Measurements from ENCODE around the gene SUMF1.

Gene SUMF1

DNA sequence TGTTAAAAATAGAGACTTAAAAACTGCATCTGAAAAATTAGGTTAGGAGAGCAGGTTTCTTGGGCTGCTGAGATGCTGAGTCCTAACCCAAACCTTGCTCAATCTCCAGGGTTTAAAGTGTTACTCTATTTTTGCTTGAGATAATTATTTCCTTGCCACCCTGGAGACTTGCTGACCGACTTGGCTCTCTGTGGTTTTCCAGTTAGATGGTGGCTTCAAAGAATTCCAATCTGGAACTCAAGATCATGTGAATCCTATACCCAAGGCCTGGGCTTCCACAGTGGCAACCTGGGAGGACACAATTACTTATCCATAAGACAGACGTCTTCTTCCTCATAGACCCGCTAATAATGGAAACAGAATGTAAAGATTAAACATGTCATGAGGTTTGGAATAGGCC lies 47.7 kb downstream of the SUMF1 start:
- H2BK12ac ChIP-seq (ENCODE audit: low read length) = no peak overlapping the region
- no peak overlapping the region for H3K9ac ChIP-seq (ENCODE audit: low read depth, low read length, poor library complexity)
- no peaks in the 10 kb centered on the region for H3K79me1 ChIP-seq (ENCODE audit: low read depth, low read length)
- H3K4me2 ChIP-seq (ENCODE audit: insufficient read depth, low read length, poor library complexity, severe bottlenecking) = no peak overlapping the region
- no peak overlapping the region for H2BK5ac ChIP-seq (ENCODE audit: low read length)
- DNase-seq (ENCODE audit: low spot score) = no peak
- no peak overlapping the region for H3K4me3 ChIP-seq (ENCODE audit: low read length in 2 of 2)
- H4K8ac ChIP-seq (ENCODE audit: low read depth, low read length) = no peak overlapping the region
- H3K9me3 ChIP-seq (replicated peaks in 1 of 2; ENCODE audit: control insufficient read depth in 2 of 2, insufficient read depth in 1 of 2, low read depth in 1 of 2, low read length in 2 of 2) = no peaks in the 10 kb centered on the region
- no peaks in the 10 kb centered on the region for H3K4me1 ChIP-seq (ENCODE audit: control insufficient read depth in 2 of 2, insufficient read depth in 1 of 2, low read depth in 1 of 2, low read length in 2 of 2)
- H3K36me3 ChIP-seq (replicated peaks in 1 of 2; ENCODE audit: control insufficient read depth in 2 of 2, insufficient read depth in 2 of 2, low read length in 2 of 2) = peaks cover 0 to 20% of the 10 kb centered on the region in 2 donors
- no peak overlapping the region for H3K4ac ChIP-seq (ENCODE audit: low read length)
- no CpG with 5 or more reads among the region's 3 CpGs for WGBS, 2 donors (ENCODE audit: extremely low coverage in 2 of 2, insufficient read length in 2 of 2, insufficient replicate concordance in 1 of 2)
- H2AFZ ChIP-seq (ENCODE audit: low read length) = no peak overlapping the region
- H2BK120ac ChIP-seq (ENCODE audit: low read depth, low read length) = no peak overlapping the region
- H2BK15ac ChIP-seq (ENCODE audit: low read length) = no peak overlapping the region
- no peak overlapping the region for H3K14ac ChIP-seq (ENCODE audit: low read length)
- H3K27me3 ChIP-seq (ENCODE audit: control insufficient read depth in 3 of 3, insufficient read depth in 3 of 3, low read depth in 1 of 3, low read length in 3 of 3) = no peaks in the 10 kb centered on the region
- H3K23ac ChIP-seq (ENCODE audit: low read depth, low read length, poor library complexity) = no peak overlapping the region
- H3K27ac ChIP-seq (replicated peaks; ENCODE audit: low read length) = no peak overlapping the region
- H2AK5ac ChIP-seq (ENCODE audit: low read depth, low read length) = no peak overlapping the region
- no peak overlapping the region for H3K18ac ChIP-seq (ENCODE audit: low read length)
- H4K91ac ChIP-seq (ENCODE audit: low read depth, low read length, poor library complexity) = no peak overlapping the region

DNA sequence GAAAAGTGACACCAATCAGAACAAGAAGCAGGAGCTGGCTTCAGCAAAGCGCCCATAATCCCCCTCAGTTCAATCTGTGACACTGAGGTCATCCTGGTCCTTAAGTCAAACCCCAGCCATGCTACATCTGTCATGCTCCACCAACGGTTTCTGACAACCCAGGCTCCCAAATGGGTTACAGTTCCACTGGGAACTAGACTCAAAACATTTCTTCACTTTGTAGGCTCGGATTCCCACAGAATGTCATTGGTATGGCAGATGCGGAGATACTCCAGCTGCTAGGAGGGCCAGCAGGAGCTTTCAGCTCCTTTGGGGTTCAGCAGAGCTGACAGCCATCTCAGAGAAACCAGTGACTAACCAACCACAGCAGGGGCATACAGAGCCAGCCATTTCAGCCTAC lies 48.9 kb downstream of the SUMF1 start:
- no peak overlapping the region for H2BK15ac ChIP-seq (ENCODE audit: low read length)
- H2BK120ac ChIP-seq (ENCODE audit: low read depth, low read length) = no peak overlapping the region
- H2AK5ac ChIP-seq (ENCODE audit: low read depth, low read length) = no peak overlapping the region
- no peak overlapping the region for H2BK12ac ChIP-seq (ENCODE audit: low read length)
- H4K91ac ChIP-seq (ENCODE audit: low read depth, low read length, poor library complexity) = no peak overlapping the region
- WGBS, 2 donors (ENCODE audit: extremely low coverage in 2 of 2, insufficient read length in 2 of 2, insufficient replicate concordance in 1 of 2) = no CpG with 5 or more reads among the region's 4 CpGs
- H4K8ac ChIP-seq (ENCODE audit: low read depth, low read length) = no peak overlapping the region
- H3K9ac ChIP-seq (ENCODE audit: low read depth, low read length, poor library complexity) = no peak overlapping the region
- no peaks in the 10 kb centered on the region for H3K79me1 ChIP-seq (ENCODE audit: low read depth, low read length)
- no peak overlapping the region for H3K18ac ChIP-seq (ENCODE audit: low read length)
- no peaks in the 10 kb centered on the region for H3K4me1 ChIP-seq (ENCODE audit: control insufficient read depth in 2 of 2, insufficient read depth in 1 of 2, low read depth in 1 of 2, low read length in 2 of 2)
- no peak overlapping the region for H2BK5ac ChIP-seq (ENCODE audit: low read length)
- H2AFZ ChIP-seq (ENCODE audit: low read length) = no peak overlapping the region
- H3K14ac ChIP-seq (ENCODE audit: low read length) = no peak overlapping the region
- no peak overlapping the region for H3K27ac ChIP-seq (replicated peaks; ENCODE audit: low read length)
- no peak overlapping the region for H3K4me3 ChIP-seq (ENCODE audit: low read length in 2 of 2)
- H3K36me3 ChIP-seq (replicated peaks in 1 of 2; ENCODE audit: control insufficient read depth in 2 of 2, insufficient read depth in 2 of 2, low read length in 2 of 2) = peaks cover 0 to 20% of the 10 kb centered on the region in 2 donors
- H3K9me3 ChIP-seq (replicated peaks in 1 of 2; ENCODE audit: control insufficient read depth in 2 of 2, insufficient read depth in 1 of 2, low read depth in 1 of 2, low read length in 2 of 2) = no peaks in the 10 kb centered on the region
- H3K27me3 ChIP-seq (ENCODE audit: control insufficient read depth in 3 of 3, insufficient read depth in 3 of 3, low read depth in 1 of 3, low read length in 3 of 3) = no peaks in the 10 kb centered on the region
- no peak overlapping the region for H3K4ac ChIP-seq (ENCODE audit: low read length)
- H3K4me2 ChIP-seq (ENCODE audit: insufficient read depth, low read length, poor library complexity, severe bottlenecking) = no peak overlapping the region
- no peak for DNase-seq (ENCODE audit: low spot score)
- H3K23ac ChIP-seq (ENCODE audit: low read depth, low read length, poor library complexity) = no peak overlapping the region

GRCh38 chr3:4417449-4417848 lies 49.6 kb downstream of the SUMF1 start:
- no CpG with 5 or more reads among the region's 1 CpG for WGBS, 2 donors (ENCODE audit: extremely low coverage in 2 of 2, insufficient read length in 2 of 2, insufficient replicate concordance in 1 of 2)
- Histone ChIP-seq H3K9ac (ENCODE audit: low read depth, low read length, poor library complexity) (no peak overlapping the region), H3K36me3 (replicated peaks in 1 of 2; ENCODE audit: control insufficient read depth in 2 of 2, insufficient read depth in 2 of 2, low read length in 2 of 2) (peaks cover 0 to 20% of the 10 kb centered on the region in 2 donors), H2AK5ac (ENCODE audit: low read depth, low read length) (no peak overlapping the region), H3K14ac (ENCODE audit: low read length) (no peak overlapping the region), H3K4me1 (ENCODE audit: control insufficient read depth in 2 of 2, insufficient read depth in 1 of 2, low read depth in 1 of 2, low read length in 2 of 2) (no peaks in the 10 kb centered on the region), H2BK120ac (ENCODE audit: low read depth, low read length) (no peak overlapping the region), H2BK15ac (ENCODE audit: low read length) (no peak overlapping the region), H3K27me3 (ENCODE audit: control insufficient read depth in 3 of 3, insufficient read depth in 3 of 3, low read depth in 1 of 3, low read length in 3 of 3) (no peaks in the 10 kb centered on the region), H3K4me2 (ENCODE audit: insufficient read depth, low read length, poor library complexity, severe bottlenecking) (no peak overlapping the region), H3K4ac (ENCODE audit: low read length) (no peak overlapping the region), H4K91ac (ENCODE audit: low read depth, low read length, poor library complexity) (no peak overlapping the region), H3K27ac (replicated peaks; ENCODE audit: low read length) (no peak overlapping the region), H2BK12ac (ENCODE audit: low read length) (no peak overlapping the region), H3K23ac (ENCODE audit: low read depth, low read length, poor library complexity) (no peak overlapping the region), H3K18ac (ENCODE audit: low read length) (no peak overlapping the region), H3K79me1 (ENCODE audit: low read depth, low read length) (no peaks in the 10 kb centered on the region), H2BK5ac (ENCODE audit: low read length) (no peak overlapping the region), H2AFZ (ENCODE audit: low read length) (no peak overlapping the region), H4K8ac (ENCODE audit: low read depth, low read length) (no peak overlapping the region), H3K4me3 (ENCODE audit: low read length in 2 of 2) (no peak overlapping the region), H3K9me3 (replicated peaks in 1 of 2; ENCODE audit: control insufficient read depth in 2 of 2, insufficient read depth in 1 of 2, low read depth in 1 of 2, low read length in 2 of 2) (no peaks in the 10 kb centered on the region)
- DNase-seq (ENCODE audit: low spot score) = no peak

DNA sequence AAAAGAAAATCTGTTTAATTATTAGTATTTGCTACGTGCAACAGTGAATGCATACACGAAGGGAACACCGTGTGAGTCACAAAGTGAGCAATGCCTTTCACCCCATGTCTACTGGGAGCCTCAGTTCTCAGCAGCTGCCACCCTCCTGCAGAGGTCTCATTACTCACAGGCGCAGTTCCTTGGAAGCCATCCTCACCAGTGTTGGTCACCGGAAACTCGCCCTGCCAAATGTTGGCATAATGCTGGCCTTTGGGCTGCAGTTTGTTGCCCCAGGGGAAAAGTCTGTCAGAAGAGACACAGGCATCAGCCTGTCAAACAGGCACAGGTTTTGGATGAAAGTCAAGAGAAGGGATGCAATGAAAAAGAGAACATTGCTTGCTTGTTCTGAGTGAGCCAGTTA lies 50.1 kb downstream of the SUMF1 start:
- WGBS, 2 donors (ENCODE audit: extremely low coverage in 2 of 2, insufficient read length in 2 of 2, insufficient replicate concordance in 1 of 2) = no CpG with 5 or more reads among the region's 6 CpGs
- no peak overlapping the region for H3K27ac ChIP-seq (replicated peaks; ENCODE audit: low read length)
- no peak overlapping the region for H2BK5ac ChIP-seq (ENCODE audit: low read length)
- H2AFZ ChIP-seq (ENCODE audit: low read length) = no peak overlapping the region
- H2BK15ac ChIP-seq (ENCODE audit: low read length) = no peak overlapping the region
- no peaks in the 10 kb centered on the region for H3K27me3 ChIP-seq (ENCODE audit: control insufficient read depth in 3 of 3, insufficient read depth in 3 of 3, low read depth in 1 of 3, low read length in 3 of 3)
- no peak overlapping the region for H2AK5ac ChIP-seq (ENCODE audit: low read depth, low read length)
- H3K79me1 ChIP-seq (ENCODE audit: low read depth, low read length) = no peaks in the 10 kb centered on the region
- H3K36me3 ChIP-seq (replicated peaks in 1 of 2; ENCODE audit: control insufficient read depth in 2 of 2, insufficient read depth in 2 of 2, low read length in 2 of 2) = peaks cover 0 to 20% of the 10 kb centered on the region in 2 donors
- no peak for DNase-seq (ENCODE audit: low spot score)
- no peak overlapping the region for H3K9ac ChIP-seq (ENCODE audit: low read depth, low read length, poor library complexity)
- no peak overlapping the region for H3K4ac ChIP-seq (ENCODE audit: low read length)
- H3K4me1 ChIP-seq (ENCODE audit: control insufficient read depth in 2 of 2, insufficient read depth in 1 of 2, low read depth in 1 of 2, low read length in 2 of 2) = no peaks in the 10 kb centered on the region
- H2BK120ac ChIP-seq (ENCODE audit: low read depth, low read length) = no peak overlapping the region
- no peak overlapping the region for H3K23ac ChIP-seq (ENCODE audit: low read depth, low read length, poor library complexity)
- no peak overlapping the region for H4K91ac ChIP-seq (ENCODE audit: low read depth, low read length, poor library complexity)
- H3K4me2 ChIP-seq (ENCODE audit: insufficient read depth, low read length, poor library complexity, severe bottlenecking) = no peak overlapping the region
- H2BK12ac ChIP-seq (ENCODE audit: low read length) = no peak overlapping the region
- no peak overlapping the region for H3K14ac ChIP-seq (ENCODE audit: low read length)
- H3K9me3 ChIP-seq (replicated peaks in 1 of 2; ENCODE audit: control insufficient read depth in 2 of 2, insufficient read depth in 1 of 2, low read depth in 1 of 2, low read length in 2 of 2) = no peaks in the 10 kb centered on the region
- H3K18ac ChIP-seq (ENCODE audit: low read length) = no peak overlapping the region
- no peak overlapping the region for H3K4me3 ChIP-seq (ENCODE audit: low read length in 2 of 2)
- H4K8ac ChIP-seq (ENCODE audit: low read depth, low read length) = no peak overlapping the region

All from neuronal stem cell (in vitro differentiated cells).